Activated CD4-positive, CD25-positive, alpha-beta regulatory T cell treated with anti-CD3 and anti-CD28 coated beads, Interleukin-2, amount 50 U/mL, for 24 hours (primary cell): Measurements from ENCODE around the gene ELFN2.
"Not testable (repeated sequence)": the region's sequence is repeated elsewhere in the genome, so short reads cannot be mapped to it uniquely, and the experiment has no call there.

Experiments
- ATAC-seq, 2 donors: fragments of 150-1000 bp; cut with Tn5 transposase; one replicate each; pipeline ENCODE4 v1.10.0; 2021; ENCODE audit warnings: mild to moderate bottlenecking in 1 of 2, moderate library complexity in 1 of 2

Gene ELFN2, protein sequence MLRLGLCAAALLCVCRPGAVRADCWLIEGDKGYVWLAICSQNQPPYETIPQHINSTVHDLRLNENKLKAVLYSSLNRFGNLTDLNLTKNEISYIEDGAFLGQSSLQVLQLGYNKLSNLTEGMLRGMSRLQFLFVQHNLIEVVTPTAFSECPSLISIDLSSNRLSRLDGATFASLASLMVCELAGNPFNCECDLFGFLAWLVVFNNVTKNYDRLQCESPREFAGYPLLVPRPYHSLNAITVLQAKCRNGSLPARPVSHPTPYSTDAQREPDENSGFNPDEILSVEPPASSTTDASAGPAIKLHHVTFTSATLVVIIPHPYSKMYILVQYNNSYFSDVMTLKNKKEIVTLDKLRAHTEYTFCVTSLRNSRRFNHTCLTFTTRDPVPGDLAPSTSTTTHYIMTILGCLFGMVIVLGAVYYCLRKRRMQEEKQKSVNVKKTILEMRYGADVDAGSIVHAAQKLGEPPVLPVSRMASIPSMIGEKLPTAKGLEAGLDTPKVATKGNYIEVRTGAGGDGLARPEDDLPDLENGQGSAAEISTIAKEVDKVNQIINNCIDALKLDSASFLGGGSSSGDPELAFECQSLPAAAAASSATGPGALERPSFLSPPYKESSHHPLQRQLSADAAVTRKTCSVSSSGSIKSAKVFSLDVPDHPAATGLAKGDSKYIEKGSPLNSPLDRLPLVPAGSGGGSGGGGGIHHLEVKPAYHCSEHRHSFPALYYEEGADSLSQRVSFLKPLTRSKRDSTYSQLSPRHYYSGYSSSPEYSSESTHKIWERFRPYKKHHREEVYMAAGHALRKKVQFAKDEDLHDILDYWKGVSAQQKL

DNA sequence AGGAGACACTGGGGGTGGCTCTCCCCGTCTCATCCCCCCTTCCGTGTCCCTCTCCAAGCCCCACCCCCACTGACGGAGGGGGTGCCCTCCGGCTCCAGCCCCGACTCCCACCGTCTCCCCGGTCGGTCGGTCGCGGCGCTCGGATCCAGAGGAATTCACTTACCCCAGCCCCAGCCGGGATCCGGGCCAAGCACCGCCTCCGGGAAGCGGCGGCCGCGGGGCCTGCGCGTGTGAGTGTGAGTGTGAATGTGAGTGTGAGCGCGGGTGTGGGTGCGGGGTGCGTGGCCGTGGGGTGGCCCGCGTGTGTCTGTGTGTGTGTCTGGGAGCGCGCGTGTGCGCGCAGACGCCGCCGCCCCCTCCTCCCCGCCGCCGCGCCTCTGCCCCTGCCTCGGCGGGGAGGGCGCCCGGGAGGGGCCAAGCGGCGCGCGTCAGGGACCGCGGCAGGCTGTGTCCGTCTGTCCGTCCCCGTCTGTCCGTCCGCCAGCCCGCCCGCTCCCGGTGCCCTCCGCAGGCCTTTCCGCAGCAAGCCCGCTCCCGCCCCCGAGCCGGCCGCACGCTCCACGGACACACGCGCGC is at the start of gene ELFN2:
Gene ELFN2, minus strand, starts transcription at position 345 of the 576 bp plus-strand sequence. CDS start 51,945 bp downstream, outside the sequence.
- ATAC-seq = no peak

DNA sequence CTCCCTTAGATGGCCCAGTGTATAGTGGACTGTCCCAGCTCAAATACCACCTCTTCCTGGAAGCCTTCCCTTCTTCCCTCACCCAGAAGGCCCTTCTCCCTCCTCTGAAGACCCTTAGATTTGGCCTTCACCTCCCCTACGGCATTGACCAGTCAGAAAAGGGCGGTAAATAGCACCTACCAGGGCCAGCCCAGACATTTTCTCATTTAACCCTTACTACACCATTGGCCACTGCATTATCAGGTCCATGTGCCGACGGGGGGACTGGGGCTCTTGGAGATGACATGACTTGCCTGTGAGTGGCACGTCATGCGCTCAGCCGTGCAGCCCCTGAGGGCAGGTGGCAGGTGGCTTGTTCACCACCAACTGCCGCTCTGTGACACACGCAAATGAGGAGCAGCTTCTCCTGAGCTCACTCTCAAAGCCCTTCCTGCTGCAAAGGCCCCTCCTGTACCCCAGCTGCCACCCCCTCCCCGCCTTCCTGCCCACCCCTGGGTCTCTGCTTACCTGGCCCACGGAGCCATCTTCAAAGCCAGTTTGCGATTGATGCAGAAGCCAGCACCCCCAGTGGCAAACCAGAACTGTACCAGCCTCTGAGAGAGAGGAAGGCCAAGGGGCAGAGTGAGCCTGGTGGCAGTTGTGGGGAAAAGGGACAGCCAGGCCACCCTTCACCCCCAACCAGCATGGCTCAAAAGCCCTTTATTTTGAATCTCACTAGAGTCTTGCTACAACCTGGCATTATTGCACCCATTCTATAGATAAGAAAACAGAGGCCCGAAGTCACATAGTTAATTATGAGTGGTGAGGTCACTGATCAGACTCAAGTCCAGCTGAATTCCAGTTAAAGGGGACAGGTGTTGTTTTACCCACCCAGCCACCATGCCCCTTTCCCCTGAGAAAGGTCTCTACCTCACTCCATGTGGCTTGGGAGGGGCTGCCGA is 49.4 kb upstream of the ELFN2 start:
- ATAC-seq = no peak

DNA sequence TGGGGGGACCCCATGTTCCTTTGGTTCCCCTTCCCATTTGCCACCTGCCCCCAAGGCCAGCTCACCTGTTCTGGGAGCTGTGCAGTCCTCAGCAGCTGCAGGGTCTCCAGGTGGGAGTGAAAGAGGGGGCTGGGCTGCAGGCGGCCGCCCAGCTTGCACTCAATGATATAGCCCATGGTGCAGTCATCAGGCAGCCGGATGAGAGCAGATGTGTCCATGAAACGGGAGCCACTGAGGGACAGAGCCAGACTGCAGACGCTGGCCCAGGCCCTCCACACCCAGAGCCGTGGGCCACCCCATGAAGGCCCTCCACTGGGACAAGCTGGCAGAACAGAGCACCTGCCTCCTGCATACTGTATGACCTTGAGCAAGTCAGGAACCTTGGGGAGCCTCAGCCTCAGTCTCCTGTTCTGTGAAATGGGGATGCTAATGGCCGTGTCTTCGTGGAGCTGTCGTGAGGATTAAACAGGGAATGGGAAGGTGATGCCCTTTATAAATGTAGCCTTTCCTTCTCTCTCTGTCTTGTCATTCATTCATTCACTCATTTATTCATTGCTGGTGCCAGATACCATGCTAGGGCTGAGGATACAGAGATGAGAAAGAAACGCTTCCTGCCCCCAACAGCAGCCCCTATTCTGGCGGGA is 47.3 kb upstream of the ELFN2 start:
- no peak for ATAC-seq

DNA sequence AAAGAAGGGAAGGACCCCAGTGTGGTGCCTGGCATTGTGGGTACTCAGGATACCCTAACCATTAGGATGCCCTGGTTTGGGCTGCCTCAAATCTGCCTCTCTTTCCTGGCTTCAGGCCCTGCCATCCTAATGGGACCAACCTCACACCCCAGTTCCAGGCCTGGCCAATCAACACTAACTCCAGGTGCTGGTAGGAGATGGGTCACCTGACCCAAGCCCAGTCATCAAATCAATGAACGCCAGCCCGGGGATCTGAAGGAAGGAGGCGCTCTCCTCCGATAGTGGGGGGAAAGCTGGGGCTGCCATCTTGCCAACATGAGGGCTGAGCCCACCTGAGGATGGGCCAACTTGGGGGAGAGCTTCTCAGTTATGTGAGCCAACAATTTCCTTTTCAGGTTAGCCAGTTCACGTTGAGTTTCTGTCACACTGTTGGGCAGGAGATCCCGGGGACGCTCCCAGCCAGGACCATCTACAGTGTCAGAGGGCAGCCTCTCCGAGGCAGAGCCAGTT is 46.2 kb upstream of the ELFN2 start:
- no peak for ATAC-seq

DNA sequence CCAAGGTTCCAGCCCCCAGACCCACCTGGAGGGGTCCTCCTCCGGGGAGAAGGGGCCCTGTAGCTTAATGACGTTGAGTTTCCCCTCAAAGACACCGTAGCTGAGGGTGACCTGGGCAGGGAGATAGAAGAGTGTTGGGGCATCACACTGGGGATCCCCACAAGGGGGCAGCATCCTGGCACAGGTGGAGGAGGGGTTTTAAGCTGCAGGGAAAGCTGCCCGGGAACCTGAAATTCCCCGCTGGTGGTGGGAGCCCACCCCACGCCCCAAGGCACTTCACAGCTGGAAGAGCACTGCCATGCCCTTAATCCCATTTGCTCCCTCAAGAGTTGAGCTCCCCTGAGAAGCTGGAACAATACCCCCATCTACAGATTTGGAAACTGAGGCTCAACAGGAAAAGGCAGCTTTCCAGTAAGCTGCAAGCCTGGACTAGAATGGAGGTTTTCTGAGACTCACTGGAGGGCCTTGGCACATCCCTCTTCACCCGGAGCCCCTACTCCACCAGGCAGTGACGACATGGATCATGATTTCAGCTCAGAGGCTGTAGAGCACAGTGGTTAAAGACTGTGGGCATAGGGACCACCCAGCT is 45.2 kb upstream of the ELFN2 start:
- peak in 1 of 2 donors; percentile 50 for ATAC-seq

DNA sequence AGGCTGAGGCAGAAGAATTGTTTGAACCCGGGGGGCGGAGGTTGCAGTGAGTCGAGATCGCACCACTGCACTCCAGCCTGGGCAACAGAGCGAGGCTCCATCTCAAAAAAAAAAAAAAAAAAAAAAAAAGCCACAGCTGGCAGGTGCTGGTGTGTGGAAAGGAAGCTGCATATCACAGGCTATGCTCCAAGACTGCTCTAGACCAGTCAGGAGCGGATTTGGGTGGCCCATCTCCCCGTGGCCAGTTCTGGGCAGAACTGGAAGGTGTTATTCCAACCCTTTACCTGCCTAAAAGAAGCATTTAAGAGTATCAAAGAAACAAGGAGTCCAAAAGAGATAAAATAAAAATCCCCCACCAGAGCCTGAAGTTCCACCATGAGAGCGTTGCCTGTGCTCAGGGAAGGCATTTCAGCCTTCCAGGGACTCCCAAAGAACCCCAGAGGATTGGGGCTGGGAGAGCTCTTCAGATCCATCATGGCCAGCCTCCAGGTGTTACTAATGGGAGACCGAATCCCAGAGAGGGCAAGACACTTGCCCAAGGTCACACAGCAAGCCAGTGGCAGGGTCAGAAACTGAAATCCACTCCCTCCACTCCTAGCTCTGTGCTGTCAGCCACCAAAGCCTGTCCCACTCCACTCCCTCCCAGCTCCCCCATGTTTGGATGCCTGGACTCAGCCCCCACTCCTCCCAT is 44.6 kb upstream of the ELFN2 start:
- ATAC-seq = no peak

DNA sequence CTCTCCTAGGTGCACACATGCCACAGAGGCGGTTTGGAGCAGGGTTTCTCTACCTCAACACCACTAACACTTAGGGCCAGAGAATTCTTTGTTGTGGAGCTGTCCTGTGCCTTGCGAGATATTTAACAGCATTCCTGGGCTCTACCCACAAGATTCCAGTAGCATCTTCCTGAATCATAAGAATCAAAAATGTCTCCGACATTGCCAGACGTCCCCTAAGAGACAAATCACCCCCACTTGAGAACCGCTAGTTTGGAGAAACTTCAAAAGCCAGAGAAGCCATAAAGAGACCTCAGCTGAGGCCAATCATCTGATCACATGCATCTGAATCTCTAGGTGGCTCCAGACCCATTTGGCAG is 42.8 kb upstream of the ELFN2 start:
- ATAC-seq = no peak

DNA sequence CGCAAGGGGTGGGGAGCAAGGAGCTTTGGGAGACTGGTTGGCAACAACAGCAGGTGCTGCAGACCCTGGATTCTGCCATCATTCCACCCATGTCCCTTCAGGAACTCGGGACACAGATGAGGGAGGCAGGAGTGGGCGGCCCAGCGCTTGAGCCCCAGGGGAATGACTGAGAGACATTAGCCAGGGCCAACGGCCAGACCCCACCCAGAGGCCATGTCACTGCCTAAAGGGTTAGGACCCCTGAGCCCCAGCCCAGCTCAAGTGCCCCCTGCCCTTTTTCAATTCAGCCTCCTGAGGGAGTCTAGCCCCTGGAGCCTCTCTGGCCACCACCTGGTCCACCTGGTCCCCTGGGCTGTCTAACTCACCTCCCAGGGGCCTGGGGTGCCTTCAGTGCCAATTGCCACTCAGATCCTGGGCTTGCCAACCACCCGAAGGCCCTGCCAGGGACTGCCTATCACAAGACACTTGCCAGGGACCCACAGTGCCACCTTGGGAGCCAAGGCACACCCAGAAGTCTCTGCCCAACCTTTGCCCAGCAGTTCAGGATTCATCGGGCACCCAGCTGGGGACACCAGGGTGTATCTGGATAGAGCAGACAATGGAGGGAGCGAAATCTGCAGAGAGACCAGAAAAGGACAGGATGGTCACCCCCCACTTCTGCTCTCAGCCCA is 42.3 kb upstream of the ELFN2 start:
- ATAC-seq = no peak

DNA sequence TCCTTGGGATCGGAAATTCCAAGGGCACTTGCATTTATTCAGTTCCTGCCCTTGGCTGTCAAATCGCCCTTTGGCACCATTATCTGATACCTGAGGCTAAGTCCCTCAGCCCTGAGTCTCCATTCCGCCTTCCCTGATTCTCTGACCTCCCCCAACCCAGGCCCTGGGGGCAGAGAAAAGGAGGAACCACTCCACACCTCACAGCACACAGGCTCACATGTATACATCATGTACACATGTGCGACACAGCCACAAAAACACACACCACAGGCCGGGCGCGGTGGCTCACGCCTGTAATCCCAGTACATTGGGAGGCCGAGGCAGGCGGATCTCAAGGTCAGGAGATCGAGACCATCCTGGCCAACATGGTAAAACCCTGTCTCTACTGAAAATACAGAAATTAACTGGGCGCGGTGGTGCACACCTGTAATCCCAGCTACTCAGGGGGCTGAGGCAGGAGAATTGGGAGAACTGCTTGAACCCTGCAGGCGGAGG is 41.0 kb upstream of the ELFN2 start:
- not testable (repeated sequence) for ATAC-seq

DNA sequence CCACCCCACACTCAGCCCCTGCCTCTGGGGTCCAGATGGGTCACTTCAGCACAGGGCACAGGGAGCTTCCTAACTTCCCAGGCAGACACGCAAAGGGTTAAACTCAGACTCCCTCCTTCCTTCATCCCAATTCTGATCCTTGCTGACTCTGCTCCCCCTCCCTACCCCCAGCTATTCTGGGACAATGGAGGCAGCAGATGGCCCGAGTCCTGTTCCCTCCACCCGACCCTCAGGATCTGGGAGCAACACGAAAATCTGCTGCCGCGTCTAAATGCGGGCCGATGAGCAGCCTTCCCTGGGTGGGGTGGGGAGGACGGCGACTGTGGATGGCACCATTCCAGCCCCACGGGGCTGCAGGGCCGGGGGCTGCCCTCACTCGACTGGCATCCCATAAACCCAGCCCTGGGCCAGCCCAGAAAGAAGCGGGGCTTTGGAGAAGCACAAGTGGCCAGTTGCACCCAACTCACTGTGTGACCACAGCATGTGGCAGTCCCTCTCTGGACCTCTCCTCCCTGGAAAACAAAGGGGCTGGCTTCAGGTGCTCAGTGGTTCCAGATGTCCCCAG is 40.2 kb upstream of the ELFN2 start:
- no peak for ATAC-seq

DNA sequence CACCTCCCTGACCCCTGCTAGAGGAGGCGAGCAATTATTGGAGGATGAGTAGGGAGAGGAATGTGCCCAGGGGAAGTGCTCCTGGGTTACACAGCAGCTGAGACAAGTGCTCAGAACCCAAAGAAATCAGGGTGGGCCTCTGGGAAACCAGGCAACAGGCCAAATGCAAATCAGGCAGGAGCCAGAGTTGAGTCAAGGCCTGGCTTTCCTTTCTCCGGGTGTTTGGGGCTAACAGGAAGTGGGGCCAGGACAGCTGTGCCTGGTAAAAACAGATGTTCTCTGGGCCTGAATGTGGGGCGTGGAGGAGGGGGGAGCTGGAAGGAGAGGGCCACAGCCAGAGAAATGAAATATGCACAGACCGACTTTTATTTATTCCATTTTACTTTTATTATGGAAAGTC is 36.9 kb upstream of the ELFN2 start:
- no peak for ATAC-seq

DNA sequence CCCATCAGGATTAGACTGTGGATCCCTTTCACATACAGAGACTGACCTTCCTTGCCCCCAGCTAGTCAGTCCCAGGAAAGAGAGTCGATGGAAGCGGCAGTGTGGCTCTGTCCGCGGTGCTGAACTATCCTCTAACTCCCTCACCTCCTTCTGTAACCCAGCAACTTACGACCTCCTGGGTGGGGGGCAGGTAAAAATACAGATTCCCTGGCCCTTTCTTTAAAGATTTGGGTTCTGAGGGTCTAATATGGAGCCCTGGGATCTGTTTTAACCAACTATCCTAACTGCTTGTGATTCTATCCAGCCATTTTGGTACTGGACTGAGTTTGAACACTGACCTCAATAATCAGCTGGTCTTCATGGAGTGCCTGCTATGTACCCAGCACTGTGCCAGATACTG is 35.7 kb upstream of the ELFN2 start:
- no peak for ATAC-seq

DNA sequence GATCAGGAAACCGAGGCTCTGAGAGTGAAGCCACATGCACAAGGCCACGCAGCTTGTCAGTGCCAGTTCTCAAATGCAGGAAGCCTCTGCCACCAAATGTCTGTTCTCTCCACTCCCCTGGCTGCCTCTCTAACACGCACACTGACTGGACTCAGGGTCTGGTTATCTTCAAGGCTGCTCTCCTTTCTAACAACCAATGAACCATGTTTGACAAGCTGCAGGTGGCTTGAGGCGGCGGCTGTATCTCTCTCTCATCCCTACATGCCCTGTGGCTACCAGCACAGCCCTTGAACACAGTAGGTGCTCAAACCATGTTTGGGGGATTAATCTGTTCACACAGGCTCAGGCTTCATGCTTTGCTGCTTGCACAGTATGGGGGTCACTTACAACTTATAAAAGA is 35.2 kb upstream of the ELFN2 start:
- ATAC-seq = no peak

DNA sequence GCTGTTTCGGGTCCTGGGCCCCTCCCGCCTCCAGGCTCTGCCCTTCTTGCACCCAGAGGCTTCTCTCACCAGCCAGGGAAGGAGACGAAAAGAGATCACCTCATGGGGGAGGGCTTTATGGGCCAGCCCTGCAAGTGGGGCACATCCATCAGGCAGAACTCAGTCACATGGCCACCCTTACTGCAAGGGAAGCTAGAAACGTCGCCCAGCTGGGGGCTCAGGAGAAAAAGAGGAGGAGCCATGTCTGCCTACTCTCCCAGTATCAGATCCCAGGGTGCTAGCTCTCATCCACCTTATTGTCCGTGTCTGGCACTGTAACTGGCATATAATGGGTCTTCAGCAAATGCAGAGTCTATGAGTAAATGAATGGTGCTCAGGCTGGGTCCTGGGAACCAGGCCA is 34.7 kb upstream of the ELFN2 start:
- ATAC-seq = no peak

DNA sequence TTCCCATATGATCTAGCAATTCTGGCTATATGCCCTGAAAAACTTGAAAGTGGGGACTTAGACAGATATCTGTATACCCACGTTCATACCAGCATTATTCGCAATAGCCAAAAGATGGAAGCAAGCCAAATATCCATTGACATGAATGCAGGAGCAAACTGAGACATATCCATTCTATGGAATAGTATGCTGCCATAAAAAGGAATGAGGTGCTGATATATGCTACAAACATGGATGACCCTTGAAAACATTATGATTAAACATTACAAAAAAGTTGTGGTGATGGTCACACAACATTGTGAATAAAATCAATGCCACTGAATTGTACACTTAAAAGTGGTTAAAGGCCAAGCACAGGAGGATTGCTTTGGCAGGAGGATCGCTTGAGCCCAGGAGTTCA is 33.4 kb upstream of the ELFN2 start:
- no peak for ATAC-seq

DNA sequence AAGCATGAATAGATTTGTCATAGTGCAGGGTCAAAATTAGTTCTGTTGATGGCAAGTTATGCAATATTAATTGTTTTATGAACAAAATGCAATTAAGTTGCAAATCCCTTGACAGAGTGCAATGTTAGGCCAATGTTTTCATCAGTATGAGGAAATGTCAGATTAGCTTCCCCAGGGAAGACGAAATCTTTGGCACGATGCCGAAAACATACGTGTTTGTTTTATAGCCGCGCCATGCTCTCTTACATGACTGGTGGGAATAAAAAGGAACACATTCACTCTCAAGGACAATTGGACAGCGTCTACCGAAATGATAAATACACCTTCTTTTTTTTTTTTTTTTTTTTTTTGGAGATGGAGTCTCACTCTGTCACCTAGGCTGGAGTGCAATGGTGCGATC is 31.9 kb upstream of the ELFN2 start:
- ATAC-seq = no peak

DNA sequence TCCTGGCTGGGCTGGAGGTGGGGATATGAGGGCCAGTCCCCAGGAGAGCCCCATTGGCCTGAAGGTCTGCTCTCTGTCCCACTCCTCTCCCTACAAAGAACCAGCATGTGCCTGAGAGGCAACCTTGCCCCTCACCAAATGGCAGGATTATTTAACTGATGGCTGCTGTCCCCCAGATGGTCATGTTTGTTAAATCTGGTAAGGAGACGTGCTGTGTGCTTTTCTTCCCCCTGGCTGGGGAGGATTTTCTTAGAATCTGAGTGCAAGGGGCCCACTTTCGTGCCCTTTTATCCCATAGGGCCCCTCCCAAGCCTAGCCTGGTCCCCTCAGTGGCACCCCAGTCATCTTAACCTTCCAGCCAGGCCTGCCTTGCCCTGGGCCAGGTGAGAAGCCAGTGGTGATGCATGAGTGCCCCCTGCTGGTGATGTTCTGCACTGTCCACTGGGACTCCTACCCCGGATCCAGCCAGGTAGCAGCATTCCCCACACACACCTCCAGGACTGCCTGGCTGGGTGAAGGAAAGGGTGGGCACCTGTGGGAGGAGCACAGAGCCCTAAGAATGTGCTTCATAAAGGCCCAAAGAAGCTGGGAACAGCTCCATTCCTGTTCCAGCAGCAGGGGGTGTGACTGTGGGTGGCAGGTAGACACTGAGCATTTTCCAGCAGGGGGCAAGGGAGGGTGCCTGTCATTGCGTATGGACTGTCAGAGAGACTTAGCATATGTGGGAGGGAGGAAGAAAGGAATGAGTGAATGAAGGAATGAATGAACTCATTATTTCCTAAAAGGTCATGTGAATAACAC is 30.0 kb upstream of the ELFN2 start:
- peak; percentile 95 to 96 for ATAC-seq

DNA sequence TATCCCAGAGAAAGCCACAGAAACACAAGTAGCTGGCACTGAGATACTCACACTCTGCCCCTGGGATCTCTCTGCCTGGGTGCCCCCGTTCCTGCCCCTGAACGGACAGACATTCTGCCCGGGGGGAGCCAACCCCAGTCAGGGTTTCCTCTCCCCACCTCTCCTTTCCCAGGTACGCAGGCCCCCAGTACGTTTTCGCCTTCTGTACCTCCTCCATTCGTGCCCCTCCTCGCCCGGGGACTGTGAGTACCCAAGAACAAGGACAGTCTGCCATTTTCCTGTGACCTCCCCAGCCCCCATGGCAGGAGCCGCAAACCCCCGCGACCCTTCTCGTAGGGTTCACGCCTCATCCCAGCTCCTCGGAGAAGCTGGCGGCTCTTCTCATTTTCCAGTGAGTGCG is 29.1 kb upstream of the ELFN2 start:
- no peak for ATAC-seq

DNA sequence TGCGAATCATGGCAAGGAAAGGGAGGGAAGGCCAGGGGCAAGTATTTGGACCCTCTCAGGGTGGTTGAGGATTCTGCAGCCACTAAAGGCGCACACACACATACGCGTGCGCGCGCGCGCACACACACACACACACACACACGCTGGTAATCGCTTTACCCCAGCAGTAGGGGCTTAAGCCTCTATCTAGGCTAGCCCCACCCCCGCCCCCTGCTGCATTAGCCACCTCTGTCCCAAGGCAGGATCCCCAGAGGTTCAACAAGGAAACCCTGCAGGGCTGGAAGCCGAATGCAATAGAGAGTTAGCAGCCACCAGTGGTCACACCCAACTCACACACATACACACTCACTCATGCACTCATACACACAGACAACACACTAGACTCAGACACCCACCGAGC is 28.6 kb upstream of the ELFN2 start:
- no peak for ATAC-seq
